Stimulated activated CD4-positive, alpha-beta T cell treated with anti-CD3 and anti-CD28 coated beads, Interleukin-12 subunit alpha, Interleukin-12 subunit beta, amount 100 ng/mL, for 24 hours (primary cell): ENCODE results near the gene IL1R1.

ENCODE experiments used
- DNase-seq, 2 experiments: peaks; one replicate each; pipeline ENCODE4 v3.0.0-alpha.2; 2020; ENCODE audit warnings: low read depth in 2 of 2

Gene IL1R1

DNA sequence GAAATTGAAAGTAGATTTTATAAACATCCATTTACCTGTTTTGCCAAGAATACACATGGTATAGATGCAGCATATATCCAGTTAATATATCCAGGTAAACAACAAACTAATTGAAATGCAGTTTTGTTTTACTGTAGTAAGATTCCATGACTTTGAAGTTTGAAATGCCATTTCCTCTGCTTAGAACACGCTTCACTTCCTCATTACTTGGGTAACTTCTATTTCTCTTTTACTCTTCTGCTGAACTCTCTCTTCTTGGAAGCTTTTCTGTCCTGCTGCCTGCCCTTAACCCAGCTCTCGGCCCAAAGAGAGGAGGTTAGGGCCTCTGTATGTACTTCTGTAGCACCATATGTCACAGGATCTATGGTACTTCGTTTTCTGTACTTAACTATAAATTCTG, 30.2 kb downstream of the IL1R1 start:
- DNase-seq, result no peak

GRCh38 chr2:102176172-102176571, 33.6 kb downstream of the IL1R1 start:
- DNase-seq, result no peak

DNA sequence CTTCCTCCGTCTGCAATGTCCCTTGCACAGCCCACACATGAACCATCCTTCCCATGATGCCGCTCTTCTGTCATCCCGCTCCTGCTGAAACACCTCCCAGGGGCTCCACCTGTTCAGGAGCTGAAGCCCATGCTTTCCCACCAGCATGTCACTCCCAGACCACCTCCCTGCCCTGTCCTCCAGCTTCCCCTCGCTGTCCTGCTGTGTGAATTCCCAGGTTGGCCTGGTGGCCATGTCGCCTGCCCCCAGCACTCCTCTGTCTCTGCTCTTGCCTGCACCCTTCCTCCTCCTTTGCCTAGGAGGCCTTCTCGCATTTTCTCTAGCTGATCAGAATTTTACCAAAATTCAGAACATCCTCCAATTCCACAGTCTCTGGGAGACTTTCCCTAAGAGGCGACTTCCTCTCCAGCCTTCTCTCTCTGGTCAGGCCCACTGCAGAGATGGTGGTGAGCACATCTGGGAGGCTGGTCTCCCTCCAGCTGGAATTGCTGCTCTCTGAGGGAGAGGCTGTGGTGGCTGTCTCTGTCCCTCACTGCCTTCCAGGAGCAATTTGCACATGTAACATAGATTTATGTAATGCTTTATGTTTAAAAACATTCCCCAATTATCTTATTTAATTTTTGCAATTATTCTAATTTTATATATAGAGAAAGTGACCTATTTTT, 35.4 kb downstream of the IL1R1 start:
- DNase-seq, result no peak

DNA sequence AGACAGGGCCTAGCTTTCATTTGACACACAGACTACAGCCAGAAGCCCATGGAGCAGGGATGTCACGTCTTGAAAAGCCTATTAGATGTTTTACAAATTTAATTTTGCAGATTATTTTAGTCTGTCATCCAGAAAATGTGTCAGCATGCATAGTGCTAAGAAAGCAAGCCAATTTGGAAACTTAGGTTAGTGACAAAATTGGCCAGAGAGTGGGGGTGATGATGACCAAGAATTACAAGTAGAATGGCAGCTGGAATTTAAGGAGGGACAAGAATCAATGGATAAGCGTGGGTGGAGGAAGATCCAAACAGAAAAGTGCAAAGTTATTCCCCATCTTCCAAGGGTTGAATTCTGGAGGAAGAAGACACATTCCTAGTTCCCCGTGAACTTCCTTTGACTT, 36.5 kb downstream of the IL1R1 start:
- DNase-seq, result no peak

- DNase-seq, result no peak
These were observed 37.5 kb downstream of the IL1R1 start for GRCh38 chr2:102179788-102180686.

DNA sequence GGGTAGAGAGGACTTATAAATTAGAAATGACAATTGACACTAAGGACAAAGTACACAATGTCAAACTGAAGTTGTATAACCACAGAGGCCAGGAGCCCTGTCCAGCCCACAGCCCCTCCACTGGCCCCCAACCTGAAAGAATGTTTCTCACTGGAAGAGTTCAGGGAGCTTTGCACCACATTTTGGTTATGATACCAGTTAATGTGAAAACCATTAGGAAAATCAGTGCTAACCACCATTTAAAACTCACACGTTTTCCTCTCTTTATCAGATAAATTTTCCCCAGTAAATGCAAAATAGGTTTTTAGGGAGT, 38.1 kb downstream of the IL1R1 start:
- DNase-seq, result no peak

- DNase-seq, result no peak
These were observed 38.8 kb downstream of the IL1R1 start for GRCh38 chr2:102181376-102181775.

GRCh38 chr2:102181919-102182635, 39.5 kb downstream of the IL1R1 start:
- no peak for DNase-seq

DNA sequence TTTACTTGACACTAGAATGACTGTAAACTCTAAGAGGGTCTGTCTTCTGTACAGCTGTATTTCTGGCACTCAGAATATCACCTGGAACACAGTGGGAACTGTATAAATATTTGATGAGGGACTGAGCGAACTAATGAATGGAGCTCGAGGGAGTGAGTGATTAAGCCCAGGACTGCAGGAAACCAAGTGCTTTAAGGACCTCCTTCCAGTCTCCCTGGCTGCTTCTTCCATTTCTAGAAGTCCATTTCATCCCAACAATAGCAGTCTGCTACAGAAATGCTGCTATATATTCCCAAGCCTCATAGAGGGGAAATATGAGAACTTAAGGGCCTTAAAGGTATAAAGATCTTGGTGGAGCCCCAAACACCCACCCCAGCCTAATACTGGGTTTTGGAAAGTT, 41.5 kb downstream of the IL1R1 start:
- no peak for DNase-seq

GRCh38 chr2:102184568-102184967, 42.0 kb downstream of the IL1R1 start:
- DNase-seq, result no peak

- no peak for DNase-seq
These were observed 42.8 kb downstream of the IL1R1 start for GRCh38 chr2:102185347-102185746.

DNA sequence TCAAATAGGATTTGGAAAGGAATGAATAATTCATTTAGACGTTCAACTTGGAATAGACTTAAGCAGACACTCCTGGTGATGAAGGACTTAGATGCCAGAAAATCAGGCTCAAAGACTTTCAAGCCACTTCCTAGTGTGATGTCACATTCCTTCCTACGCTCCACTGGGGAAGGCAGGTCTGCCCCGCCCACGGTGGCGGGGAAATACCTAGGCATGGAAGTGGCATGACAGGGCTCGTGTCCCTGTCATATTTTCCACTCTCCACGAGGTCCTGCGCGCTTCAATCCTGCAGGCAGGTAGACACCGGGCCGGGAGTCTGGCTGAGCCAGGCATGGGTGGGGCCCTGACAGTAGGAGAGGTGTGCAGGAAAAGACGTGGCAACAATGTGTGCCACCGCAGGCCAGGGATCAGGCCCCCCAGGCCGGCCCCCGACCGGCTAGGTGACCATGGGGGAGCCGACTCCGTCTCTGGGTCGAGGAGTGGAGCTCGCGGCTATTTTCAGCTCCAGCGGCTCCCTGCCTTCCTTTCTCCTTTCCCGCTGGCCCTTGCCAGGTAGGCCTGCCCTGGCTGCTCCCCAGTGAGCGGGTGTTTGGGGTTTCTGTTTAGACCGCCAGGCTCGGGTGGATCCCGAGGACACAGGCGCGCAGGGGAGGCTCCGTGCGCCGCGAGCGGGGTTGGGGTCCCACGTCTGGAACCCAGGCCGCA, 44.4 kb downstream of the IL1R1 start, which contains the start of gene IL1RL2:
Gene IL1RL2 (plus strand): TSS at position 233 of the 705 bp plus-strand sequence. CDS start 845 bp downstream, outside the sequence.
- DNase-seq, result peak; percentile 5 to 39

GRCh38 chr2:102187496-102188150, 45.1 kb downstream of the IL1R1 start:
- DNase-seq, result peak; percentile 33 to 51

DNA sequence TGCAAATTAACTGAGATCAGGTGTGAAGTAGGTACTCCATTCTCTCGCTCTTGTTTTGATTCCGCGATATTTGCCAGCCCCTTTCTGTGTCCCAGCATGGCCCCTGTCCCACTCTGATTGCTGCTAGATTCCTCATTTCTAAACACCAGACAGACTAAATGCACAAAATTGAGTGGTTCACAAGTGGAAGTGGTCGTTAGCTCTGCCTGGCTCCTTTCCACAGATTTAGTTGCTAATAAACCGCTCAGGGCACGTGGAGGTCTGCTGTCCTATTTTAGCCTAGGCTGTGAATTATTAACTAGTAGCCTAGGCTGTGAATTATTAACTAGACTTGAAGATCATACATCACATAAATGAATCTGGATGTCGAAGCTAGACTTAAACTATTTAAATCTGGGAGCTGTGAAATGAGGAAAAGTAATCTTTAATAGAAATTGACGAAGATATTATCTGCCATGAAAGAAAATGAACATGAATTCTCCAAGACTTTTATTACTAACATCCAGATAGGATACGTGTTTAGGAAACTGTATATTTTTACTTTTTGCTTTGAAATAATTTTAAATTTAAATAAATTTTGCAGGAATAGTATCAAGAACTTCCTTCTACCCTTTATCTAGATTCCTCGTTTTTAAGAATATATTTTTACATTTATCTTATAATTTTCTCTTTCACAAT, 48.0 kb downstream of the IL1R1 start:
- no peak for DNase-seq

DNA sequence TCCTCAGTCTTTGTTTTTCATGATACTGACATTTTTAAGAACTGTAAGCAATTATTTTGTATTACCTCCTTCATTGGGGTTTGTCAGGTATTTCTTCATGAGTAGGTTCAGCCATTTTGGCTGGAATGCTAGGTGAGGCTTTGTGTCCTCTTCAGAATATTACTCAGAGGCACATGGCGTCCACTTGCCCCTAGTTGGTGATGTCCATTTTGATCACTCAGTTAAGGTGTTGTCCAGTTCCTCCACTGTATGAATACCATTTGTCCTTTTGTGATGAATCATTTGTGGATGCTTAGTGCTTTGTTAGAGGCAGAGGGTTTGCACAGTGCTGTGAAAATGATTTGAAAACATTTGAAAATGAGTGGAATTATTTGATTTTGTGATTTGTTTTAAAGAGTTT, 49.0 kb downstream of the IL1R1 start:
- no peak for DNase-seq

DNA sequence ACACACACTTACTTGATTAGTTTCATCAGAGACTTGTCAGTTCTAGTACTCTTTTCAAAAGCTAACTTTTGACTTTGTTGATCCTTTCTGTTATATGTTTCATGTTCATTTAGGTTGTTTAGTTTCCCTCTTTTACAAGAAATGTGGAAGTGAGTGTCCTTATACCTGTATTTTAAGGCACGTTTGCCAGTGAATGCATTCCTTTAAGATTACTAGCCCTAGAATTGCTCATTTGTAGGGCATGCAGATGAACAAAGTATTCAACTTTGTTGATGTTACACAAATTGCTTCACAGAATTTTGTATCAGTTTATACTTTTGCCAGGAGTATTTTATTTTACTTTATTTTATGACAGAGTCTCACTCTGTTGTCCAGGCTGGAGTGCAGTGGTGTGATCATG, 50.5 kb downstream of the IL1R1 start:
- DNase-seq, result no peak

DNA sequence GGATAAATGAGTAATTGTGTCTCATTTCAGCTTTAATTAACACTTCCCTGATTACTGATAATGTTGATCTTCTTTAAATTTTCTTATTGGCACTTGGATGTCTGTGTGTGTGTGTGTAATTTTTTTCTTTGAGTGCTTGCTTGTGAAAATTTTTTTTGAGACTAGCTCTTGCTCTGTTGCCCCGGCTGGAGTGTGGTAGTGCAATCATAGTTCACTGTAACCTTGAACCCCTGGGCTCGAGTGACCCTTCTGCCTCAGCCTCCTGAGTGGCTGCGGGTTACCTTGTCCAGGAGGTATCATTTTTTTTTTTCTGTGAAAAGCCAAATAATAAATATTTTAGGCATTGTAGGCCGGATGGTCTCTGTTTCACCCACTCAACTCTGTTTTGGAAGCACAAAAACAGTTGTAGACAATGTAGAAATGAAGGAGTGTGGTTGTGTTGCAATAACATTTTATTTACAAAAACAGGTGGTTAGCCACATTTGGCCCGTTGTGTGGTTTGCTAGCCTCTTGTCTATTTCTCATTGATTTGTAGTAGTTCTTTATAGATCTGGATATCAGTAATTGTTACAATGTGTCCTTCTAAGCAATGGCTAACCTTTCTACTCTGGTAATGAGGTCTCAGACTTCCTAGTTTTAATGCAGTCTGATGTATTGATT, 52.2 kb downstream of the IL1R1 start:
- DNase-seq, result no peak

GRCh38 chr2:102197389-102198137, 55.0 kb downstream of the IL1R1 start:
- DNase-seq, result no peak

DNA sequence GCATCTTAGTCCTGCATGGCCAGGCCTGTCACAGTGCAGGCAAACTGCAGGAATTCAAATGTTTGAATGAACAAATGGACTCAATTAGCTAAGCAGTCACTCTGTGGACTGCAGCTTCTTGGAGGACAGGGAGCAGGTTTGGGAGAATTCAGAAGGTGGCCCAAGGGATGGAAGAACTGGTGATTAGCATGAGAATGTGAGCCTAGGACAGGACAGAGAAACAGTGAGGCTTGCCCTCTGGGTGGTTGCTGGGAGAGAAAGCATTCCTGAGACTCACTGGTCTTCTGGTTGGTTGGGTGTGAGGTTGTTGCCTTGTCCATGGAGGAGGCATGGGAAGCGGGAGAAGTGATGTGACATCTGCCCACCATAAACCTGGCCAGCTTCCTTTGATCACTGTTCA, 58.0 kb downstream of the IL1R1 start:
- no peak for DNase-seq

DNA sequence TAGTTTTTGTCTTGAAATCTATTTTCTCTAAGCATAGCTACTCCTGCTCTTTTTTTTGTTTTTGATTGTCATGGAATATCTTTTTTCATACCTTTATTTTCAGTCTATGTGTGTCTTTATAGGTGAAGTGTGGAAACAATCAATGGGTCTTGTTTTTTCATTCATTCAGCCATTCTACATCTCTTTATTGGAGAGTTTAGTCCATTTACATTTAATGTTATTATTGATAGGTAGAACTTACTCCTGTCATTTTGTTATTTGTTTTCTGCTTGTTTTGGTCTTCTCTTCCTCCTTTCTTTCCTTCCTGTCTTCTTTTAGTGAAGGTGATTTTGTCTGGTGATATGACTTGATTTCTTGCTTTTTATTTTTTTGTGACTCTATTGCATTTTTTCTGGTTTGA, 62.1 kb downstream of the IL1R1 start:
- DNase-seq, result no peak
